Adrenal gland (tissue), 12 donors: Measurements from ENCODE around the gene CCDC6. TPM values are rescaled to one million over a fixed set of nuclear protein-coding genes. Genes with fewer than 3 reads are reported as not detected.

Experiments used
- DNase-seq, 7 donors: peaks; one replicate each; pipeline ENCODE4 v3.0.0-alpha.2; 2019 to 2020
- H3K27ac ChIP-seq, 5 donors: fragments of 200-600 bp; sonication (generic) in 4 of 5; 1 replicate in 3 of 5; 2 replicates in 2 of 5; pipeline versions ENCODE4 v1.5.1 to v1.8.0; 2016 to 2020; ENCODE audit warnings: mild to moderate bottlenecking in 1 of 5
- H3K27me3 ChIP-seq: fragments of 200-600 bp; 2 replicates; pipeline ENCODE4 v1.8.0; 2021
- H3K36me3 ChIP-seq, 2 donors: fragments of 200-600 bp; replicated peaks in 1 of 2; 1 replicate in 1 of 2; 2 replicates in 1 of 2; pipeline versions ENCODE4 v1.5.1 to v1.8.0; 2018 to 2022
- H3K4me1 ChIP-seq, 2 donors: fragments of 200-600 bp; replicated peaks in 1 of 2; 1 replicate in 1 of 2; 2 replicates in 1 of 2; pipeline versions ENCODE4 v1.5.1 to v1.8.0; 2018 to 2021
- H3K4me3 ChIP-seq, 4 donors: fragments of 200-600 bp; sonication (generic) in 3 of 4; one replicate each; pipeline ENCODE4 v1.5.1; 2016 to 2018
- H3K9me3 ChIP-seq, 3 donors: fragments of 200-600 bp; sonication (generic) in 1 of 3; replicated peaks in 1 of 3; 1 replicate in 2 of 3; 2 replicates in 1 of 3; pipeline versions ENCODE4 v1.5.1 to v1.8.0; 2016 to 2021
- POLR2A ChIP-seq, 2 donors: fragments of 450-650 bp; IDR thresholded peaks; one replicate each; pipeline ENCODE4 v1.6.1; 2017; ENCODE audit warnings: antibody characterized with exemption in 2 of 2, mild to moderate bottlenecking in 2 of 2, moderate library complexity in 1 of 2
- WGBS, 4 donors: extraction: QIAGEN DNeasy Blood & Tissue Kit in 2 of 4; methylation state at CpG; one replicate each; pipeline versions ENCODE4 v1.1.5 to v1.1.7; 2013 to 2017; 5-methylcytosine and 5-hydroxymethylcytosine counted together
- intact Hi-C, 2 donors: fragments of 100-400 bp; cut with DNase I; formaldehyde crosslinking; loops; one replicate each; pipeline versions ENCODE4 v1.14.1 to v1.15.0; 2022 to 2023
- polyA plus RNA-seq, 3 donors: library from polyadenylated mRNA; stranded (reverse); fragments of 200-250 nt in 2 of 3; fragments of 350-450 nt in 1 of 3; fragmentation: Illumina TruSeq in 1 of 3; extraction: RNeasy Lipid Tissue Mini Kit (QIAGEN cat#74804) in 1 of 3; gene quantifications; one replicate each; pipeline ENCODE4 v1.2.3, GENCODE V29; 2013 to 2014
- total RNA-seq, 9 donors: library from RNA; depleted of rRNA in 4 of 9; stranded (reverse); fragments of >200 nt in 4 of 9; fragments of 120-200 nt in 1 of 9; fragmentation: NEBNext Ultra II Directional in 1 of 9; extraction: Animal tissue kit (Norgen Biotek cat#: 25700) in 1 of 9; gene quantifications; one replicate each; pipeline versions ENCODE4 v1.1.0 to v1.2.4, GENCODE V29; 2013 to 2023
- TF ChIP-seq, protein P1 (sequence below), 6 experiments: fragments of 450-650 bp in 4 of 6; fragments of 200-600 bp in 2 of 6; sonication (generic) in 1 of 6; IDR thresholded peaks; 1 replicate in 5 of 6; 2 replicates in 1 of 6; pipeline versions ENCODE4 v1.5.1 to v1.8.0; 2016 to 2021; ENCODE audit warnings: antibody characterized with exemption in 6 of 6, mild to moderate bottlenecking in 2 of 6, moderate library complexity in 1 of 6
- donor health status: healthy with polysubstance abuse.
- donor health status: Bipolar disorder and iron deficiency.
- donor health status: DM: yes; HTN: yes; CAD: no.
- donor health status: DM: no; HTN: no; CAD: no.
- donor health status: DM: no; HTN: no; CAD: no.
- donor health status: DM: yes; HTN: yes; CAD: no.

The CCDC6 gene
- total and polyA plus RNA-seq, 12 donors = 7.1 to 53.3 (median 32.9) TPM

DNA sequence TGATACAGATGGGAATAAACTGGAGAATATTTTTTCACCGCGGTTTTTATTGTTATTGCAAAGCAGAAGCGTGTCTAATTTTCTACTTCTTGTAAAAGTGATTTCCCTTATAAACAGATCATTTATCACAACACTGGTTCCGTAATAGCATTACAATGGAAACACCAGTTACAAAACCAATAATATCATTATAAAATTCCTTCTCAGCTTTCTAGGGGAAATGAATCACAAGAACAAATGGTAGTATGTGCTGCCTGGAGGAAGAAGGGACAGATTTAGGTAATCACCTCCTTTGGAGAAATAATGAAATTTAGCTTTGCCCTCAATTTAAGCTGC, 2.4 kb upstream of the CCDC6 start:
- no peak for DNase-seq
- Histone ChIP-seq H3K4me1 (peaks cover 25 to 36% of the 10 kb centered on the region in 2 donors), H3K36me3 (no peaks in the 10 kb centered on the region), H3K4me3 (peak overlapping the region in 1 of 4 donors; percentile 83), H3K27me3 (no peaks in the 10 kb centered on the region), H3K27ac (peak overlapping the region in 3 of 5 donors; percentile 95 to 96 (median 96)), H3K9me3 (peaks cover 0 to 3% (median 0%) of the 10 kb centered on the region in 3 donors)
- TF ChIP-seq POLR2A (IDR thresholded peaks at IDR 0.05) = no peak
- TF ChIP-seq, protein P1, sequence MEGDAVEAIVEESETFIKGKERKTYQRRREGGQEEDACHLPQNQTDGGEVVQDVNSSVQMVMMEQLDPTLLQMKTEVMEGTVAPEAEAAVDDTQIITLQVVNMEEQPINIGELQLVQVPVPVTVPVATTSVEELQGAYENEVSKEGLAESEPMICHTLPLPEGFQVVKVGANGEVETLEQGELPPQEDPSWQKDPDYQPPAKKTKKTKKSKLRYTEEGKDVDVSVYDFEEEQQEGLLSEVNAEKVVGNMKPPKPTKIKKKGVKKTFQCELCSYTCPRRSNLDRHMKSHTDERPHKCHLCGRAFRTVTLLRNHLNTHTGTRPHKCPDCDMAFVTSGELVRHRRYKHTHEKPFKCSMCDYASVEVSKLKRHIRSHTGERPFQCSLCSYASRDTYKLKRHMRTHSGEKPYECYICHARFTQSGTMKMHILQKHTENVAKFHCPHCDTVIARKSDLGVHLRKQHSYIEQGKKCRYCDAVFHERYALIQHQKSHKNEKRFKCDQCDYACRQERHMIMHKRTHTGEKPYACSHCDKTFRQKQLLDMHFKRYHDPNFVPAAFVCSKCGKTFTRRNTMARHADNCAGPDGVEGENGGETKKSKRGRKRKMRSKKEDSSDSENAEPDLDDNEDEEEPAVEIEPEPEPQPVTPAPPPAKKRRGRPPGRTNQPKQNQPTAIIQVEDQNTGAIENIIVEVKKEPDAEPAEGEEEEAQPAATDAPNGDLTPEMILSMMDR (IDR thresholded peaks at IDR 0.05) = no peak
- WGBS, 4 donors = 41 to 63% (median 52%) methylated on average over 4 of the region's 4 CpGs
- intact Hi-C loops = no loop called here

DNA sequence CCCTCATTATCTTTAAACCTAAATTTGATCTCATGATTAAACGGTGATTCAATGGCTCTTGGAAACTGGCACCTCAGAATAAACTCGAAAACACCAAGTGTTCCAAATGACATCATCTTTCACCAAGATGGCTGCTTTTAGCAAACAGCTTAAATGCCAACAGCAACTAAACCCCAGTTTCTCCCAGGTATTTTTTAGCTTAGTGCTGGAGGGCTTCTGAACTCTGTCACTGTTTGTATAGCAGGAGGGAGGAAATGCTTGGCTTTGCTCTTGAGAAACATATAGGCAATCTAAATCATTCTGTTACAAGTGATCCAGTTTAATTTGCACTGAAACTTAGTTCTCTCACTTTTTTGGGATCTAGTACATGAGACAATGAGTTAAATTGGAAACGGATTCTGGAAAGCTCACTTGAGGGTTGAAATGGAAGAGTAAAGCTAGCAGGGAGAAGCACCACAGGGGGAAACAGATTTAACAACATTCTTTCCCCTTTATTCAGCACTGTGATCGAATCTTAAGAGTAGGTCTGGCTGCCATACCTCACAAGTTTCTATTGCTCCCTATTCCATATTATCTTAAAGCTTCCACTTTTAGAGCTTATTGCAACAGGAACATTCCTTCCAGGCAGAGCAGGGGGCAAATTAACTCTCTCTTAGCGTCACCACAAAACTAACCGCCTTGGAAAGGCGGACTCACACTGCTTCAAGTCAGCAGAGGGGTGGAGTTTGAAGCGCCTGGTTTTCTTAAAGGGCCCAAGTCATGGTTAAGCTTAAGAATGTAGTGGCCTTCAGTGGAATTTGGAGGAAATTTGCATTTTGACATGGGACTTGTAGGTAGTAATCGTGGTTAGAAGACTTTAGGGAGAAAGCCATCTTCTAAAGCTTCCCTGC, 1.8 kb upstream of the CCDC6 start:
- 1 to 3% (median 2%) methylated on average over 9 of the region's 9 CpGs for WGBS, 4 donors
- Histone ChIP-seq H3K9me3 (no peaks in the 10 kb centered on the region), H3K36me3 (no peaks in the 10 kb centered on the region), H3K4me1 (peaks cover 25 to 42% of the 10 kb centered on the region in 2 donors), H3K27me3 (no peaks in the 10 kb centered on the region), H3K27ac (peak overlapping the region; percentile 19 to 96 (median 95)), H3K4me3 (peak overlapping the region in 2 of 4 donors; percentile 24 to 83)
- intact Hi-C loops = no loop called here
- TF ChIP-seq, protein P1 (IDR thresholded peaks at IDR 0.05) = no peak
- TF ChIP-seq POLR2A (IDR thresholded peaks at IDR 0.05) = peak; percentile 55 to 88
- peak; percentile 62 to 86 (median 78) for DNase-seq

DNA sequence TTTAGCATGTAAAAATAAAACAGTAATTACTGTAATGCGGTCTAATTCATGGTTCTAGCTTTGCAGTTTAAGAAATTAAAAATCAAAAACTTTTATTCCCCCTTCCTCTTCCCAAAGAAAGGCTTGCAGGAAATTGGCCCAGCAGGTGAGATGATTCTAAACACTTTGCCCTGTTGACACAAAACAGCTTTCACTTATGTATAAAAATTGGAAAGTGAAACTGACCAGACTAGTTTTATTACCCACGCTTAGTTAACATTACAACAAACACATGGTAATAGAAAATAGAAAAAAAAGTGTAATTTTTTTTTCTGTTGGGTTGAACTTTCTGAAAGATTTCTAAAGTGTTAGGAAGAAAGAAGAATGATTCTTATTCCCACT, 1.2 kb upstream of the CCDC6 start:
- no peak for TF ChIP-seq POLR2A (IDR thresholded peaks at IDR 0.05)
- TF ChIP-seq, protein P1 (IDR thresholded peaks at IDR 0.05) = no peak
- Histone ChIP-seq H3K4me3 (peak overlapping the region in 1 of 4 donors; percentile 83), H3K27ac (peak overlapping the region in 4 of 5 donors; percentile 93 to 96 (median 96)), H3K9me3 (no peaks in the 10 kb centered on the region), H3K36me3 (no peaks in the 10 kb centered on the region), H3K4me1 (peaks cover 25 to 42% of the 10 kb centered on the region in 2 donors), H3K27me3 (no peaks in the 10 kb centered on the region)
- intact Hi-C loops = no loop called here
- DNase-seq = no peak
- WGBS, 4 donors = 66 to 72% (median 69%) methylated on average over 2 of the region's 2 CpGs

DNA sequence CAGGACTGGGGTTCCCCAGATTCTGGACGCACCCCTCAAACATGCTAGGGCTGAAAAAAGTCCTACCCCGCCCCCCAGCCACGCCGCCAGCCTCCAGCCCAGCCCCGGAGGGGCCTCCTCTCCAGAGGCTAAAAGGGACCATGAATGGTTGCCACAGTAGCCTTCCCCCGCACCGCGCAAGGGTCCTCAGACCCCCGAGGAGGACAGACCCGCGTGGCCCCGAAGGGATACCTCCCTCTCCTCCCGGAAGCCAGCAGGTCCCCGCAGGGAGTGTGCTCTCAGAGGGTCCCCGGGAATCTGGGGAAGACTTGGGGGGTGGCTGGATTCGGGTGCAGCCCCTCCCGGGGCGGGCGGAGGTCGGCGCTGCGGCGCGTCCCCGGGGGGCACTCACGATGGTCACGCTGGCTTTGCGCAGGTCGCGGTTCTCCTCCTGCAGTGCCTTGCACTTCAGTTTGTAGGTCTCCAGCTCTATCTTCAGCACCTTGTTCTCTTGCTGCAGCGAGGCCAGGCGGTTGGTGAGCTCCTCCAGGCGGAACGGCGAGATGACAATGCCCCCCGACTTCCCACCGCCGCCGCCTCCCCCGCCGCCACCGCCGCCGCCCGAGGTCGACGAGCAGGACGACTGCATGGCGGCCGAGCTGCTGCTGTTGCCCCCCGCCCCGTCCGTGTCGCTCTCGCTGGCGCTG, 482 bp downstream of the CCDC6 start:
- DNase-seq = peak in 2 of 7 donors; percentile 18 to 40
- no peaks in the 10 kb centered on the region for H3K9me3 ChIP-seq
- peaks cover 28 to 51% of the 10 kb centered on the region in 2 donors for H3K4me1 ChIP-seq
- TF ChIP-seq, protein P1 (IDR thresholded peaks at IDR 0.05) = no peak
- no peak for TF ChIP-seq POLR2A (IDR thresholded peaks at IDR 0.05)
- H3K27me3 ChIP-seq = no peaks in the 10 kb centered on the region
- H3K36me3 ChIP-seq = no peaks in the 10 kb centered on the region
- 0 to 1% (median 0%) methylated on average over 1 to 56 of the region's 56 CpGs for WGBS, 4 donors
- peak overlapping the region; percentile 84 to 96 (median 95) for H3K27ac ChIP-seq
- H3K4me3 ChIP-seq = peak overlapping the region; percentile 80 to 99 (median 90)
- intact Hi-C loops = no loop called here
